A673 (cell line): ENCODE results near the gene RPS6KC1.

Experiments
- EZH2 ChIP-seq: fragments of 200-600 bp; sonication (generic); IDR thresholded peaks from 2 replicates; pipeline ENCODE4 v1.6.1; 2017; ENCODE audit warnings: borderline replicate concordance, low read depth, mild to moderate bottlenecking, mixed read lengths, antibody characterized with exemption, low read length; ENCODE audit not compliant: poor library complexity, severe bottlenecking
- TF ChIP-seq, protein P1 (sequence below): fragments of 300-800, 200-600 bp; sonication (generic); conservative IDR thresholded peaks from 2 replicates; pipeline ENCODE4 v1.5.1; 2017; ENCODE audit warnings: low read depth, mild to moderate bottlenecking, antibody characterized with exemption, low read length, moderate library complexity, mixed read lengths

- TF ChIP-seq, protein P1, sequence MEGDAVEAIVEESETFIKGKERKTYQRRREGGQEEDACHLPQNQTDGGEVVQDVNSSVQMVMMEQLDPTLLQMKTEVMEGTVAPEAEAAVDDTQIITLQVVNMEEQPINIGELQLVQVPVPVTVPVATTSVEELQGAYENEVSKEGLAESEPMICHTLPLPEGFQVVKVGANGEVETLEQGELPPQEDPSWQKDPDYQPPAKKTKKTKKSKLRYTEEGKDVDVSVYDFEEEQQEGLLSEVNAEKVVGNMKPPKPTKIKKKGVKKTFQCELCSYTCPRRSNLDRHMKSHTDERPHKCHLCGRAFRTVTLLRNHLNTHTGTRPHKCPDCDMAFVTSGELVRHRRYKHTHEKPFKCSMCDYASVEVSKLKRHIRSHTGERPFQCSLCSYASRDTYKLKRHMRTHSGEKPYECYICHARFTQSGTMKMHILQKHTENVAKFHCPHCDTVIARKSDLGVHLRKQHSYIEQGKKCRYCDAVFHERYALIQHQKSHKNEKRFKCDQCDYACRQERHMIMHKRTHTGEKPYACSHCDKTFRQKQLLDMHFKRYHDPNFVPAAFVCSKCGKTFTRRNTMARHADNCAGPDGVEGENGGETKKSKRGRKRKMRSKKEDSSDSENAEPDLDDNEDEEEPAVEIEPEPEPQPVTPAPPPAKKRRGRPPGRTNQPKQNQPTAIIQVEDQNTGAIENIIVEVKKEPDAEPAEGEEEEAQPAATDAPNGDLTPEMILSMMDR, result no peak
- no peak for TF ChIP-seq EZH2
Observed at GRCh38 chr1:213291526-213291925, 240.5 kb downstream of the RPS6KC1 start.
